Endodermal cell (in vitro differentiated cells): ENCODE results near the gene MAS1L. TPM values are rescaled to one million over a fixed set of nuclear protein-coding genes. Genes with fewer than 3 reads are reported as not detected.

ENCODE experiments used
- DNase-seq: peaks from one replicate; pipeline ENCODE4 v3.0.0-alpha.2; 2017
- H3K27ac ChIP-seq: 2 replicates; pipeline ENCODE4 v1.5.1; 2013; ENCODE audit warnings: mild to moderate bottlenecking, low read depth, low read length, moderate library complexity
- H3K27me3 ChIP-seq: 2 replicates; pipeline ENCODE4 v1.6.1; 2013; ENCODE audit warnings: mild to moderate bottlenecking, low read length, moderate library complexity; ENCODE audit not compliant: insufficient read depth, control insufficient read depth, poor library complexity, severe bottlenecking
- H3K36me3 ChIP-seq: 2 replicates; pipeline ENCODE4 v1.7.0; 2013; ENCODE audit warnings: mild to moderate bottlenecking, low read length, moderate library complexity; ENCODE audit not compliant: control insufficient read depth, insufficient read depth
- H3K4me1 ChIP-seq: one replicate; pipeline ENCODE4 v1.7.0; 2013; ENCODE audit warnings: low read length; ENCODE audit not compliant: control insufficient read depth, insufficient read depth
- H3K4me3 ChIP-seq: 2 replicates; pipeline ENCODE4 v1.5.1; 2013; ENCODE audit warnings: mild to moderate bottlenecking, low read length, moderate library complexity
- H3K9ac ChIP-seq: 2 replicates; pipeline ENCODE4 v1.6.1; 2013; ENCODE audit warnings: mild to moderate bottlenecking, low read length, moderate library complexity; ENCODE audit not compliant: poor library complexity, severe bottlenecking; ENCODE audit errors: extremely low read depth
- H3K9me3 ChIP-seq: 2 replicates; pipeline ENCODE4 v1.6.1; 2013; ENCODE audit warnings: mild to moderate bottlenecking, low read length, moderate library complexity; ENCODE audit not compliant: control insufficient read depth
- H3K27ac Mint-ChIP-seq: 2 replicates; pipeline ENCODE4 v1.8.0; 2020; ENCODE audit warnings: mixed read lengths
- H3K27me3 Mint-ChIP-seq: 2 replicates; pipeline ENCODE4 v1.8.0; 2021; ENCODE audit warnings: mild to moderate bottlenecking, mixed read lengths; ENCODE audit not compliant: insufficient read depth
- H3K36me3 Mint-ChIP-seq: 2 replicates; pipeline ENCODE4 v1.8.0; 2020; ENCODE audit warnings: low read depth, mixed read lengths
- H3K4me1 Mint-ChIP-seq: 2 replicates; pipeline ENCODE4 v1.8.0; 2020; ENCODE audit warnings: mixed read lengths
- H3K4me3 Mint-ChIP-seq: 2 replicates; pipeline ENCODE4 v1.8.0; 2020; ENCODE audit warnings: mild to moderate bottlenecking, moderate library complexity, mixed read lengths
- H3K9me3 Mint-ChIP-seq: 2 replicates; pipeline ENCODE4 v1.8.0; 2020; ENCODE audit warnings: mild to moderate bottlenecking, mixed read lengths
- WGBS, 2 experiments: methylation state at CpG; one replicate each; pipeline versions ENCODE4 v1.1.5 to v1.1.7; 2013; ENCODE audit warnings: missing lambda C conversion rate in 2 of 2, mixed read lengths in 1 of 2; ENCODE audit not compliant: insufficient coverage in 1 of 2, insufficient read length in 1 of 2; 5-methylcytosine and 5-hydroxymethylcytosine counted together
- total RNA-seq, 2 donors: library from RNA; stranded (reverse); fragmentation: NEBNext Ultra II Directional in 1 of 2; extraction: Animal tissue kit (Norgen Biotek cat#: 25700) in 1 of 2; gene quantifications; 2 replicates in 1 of 2; 3 replicates in 1 of 2; pipeline ENCODE4 v1.2.1, GENCODE V29; 2021
- TF ChIP-seq, protein P1 (sequence below): fragments of 200-600 bp; sonication (generic); conservative IDR thresholded peaks from 2 replicates; pipeline ENCODE4 v1.5.0; 2021; ENCODE audit warnings: antibody characterized with exemption, mild to moderate bottlenecking

MAS1L gene
- total RNA-seq, 2 donors from 2014 or later: not detected

DNA sequence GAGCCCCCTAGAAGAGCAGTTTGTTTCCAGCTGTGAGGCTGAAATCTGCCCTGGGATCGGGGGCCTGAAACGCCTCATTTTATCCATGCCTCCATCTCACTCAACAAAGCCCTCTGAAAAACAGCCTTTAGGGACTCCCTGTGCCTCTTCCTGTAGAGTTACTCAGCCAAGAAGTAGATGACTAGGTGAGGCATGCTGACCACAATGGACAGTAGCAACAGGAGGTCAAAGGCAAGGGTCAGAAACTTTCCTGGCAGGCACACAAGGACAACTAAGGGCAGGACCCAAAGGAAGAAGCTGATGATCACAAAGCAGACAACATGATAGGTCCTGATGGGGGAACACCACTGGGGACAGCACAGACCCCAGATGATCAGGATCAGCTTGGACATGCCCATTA lies 12.8 kb downstream of the MAS1L start:
- H3K27me3 Mint-ChIP-seq: peaks cover 4% of the 10 kb centered on the region
- H3K27me3 ChIP-seq: no peaks in the 10 kb centered on the region
- WGBS, 2 experiments: 64% methylated on average over 2 of the region's 2 CpGs; no CpG with 5 or more reads in 1 of the 2 experiments
- no peak overlapping the region for H3K9ac ChIP-seq
- H3K4me3 ChIP-seq: no peak overlapping the region
- no peaks in the 10 kb centered on the region for H3K9me3 Mint-ChIP-seq
- H3K4me3 Mint-ChIP-seq: no peak overlapping the region
- H3K36me3 Mint-ChIP-seq: no peaks in the 10 kb centered on the region
- no peaks in the 10 kb centered on the region for H3K9me3 ChIP-seq
- TF ChIP-seq, protein P1, sequence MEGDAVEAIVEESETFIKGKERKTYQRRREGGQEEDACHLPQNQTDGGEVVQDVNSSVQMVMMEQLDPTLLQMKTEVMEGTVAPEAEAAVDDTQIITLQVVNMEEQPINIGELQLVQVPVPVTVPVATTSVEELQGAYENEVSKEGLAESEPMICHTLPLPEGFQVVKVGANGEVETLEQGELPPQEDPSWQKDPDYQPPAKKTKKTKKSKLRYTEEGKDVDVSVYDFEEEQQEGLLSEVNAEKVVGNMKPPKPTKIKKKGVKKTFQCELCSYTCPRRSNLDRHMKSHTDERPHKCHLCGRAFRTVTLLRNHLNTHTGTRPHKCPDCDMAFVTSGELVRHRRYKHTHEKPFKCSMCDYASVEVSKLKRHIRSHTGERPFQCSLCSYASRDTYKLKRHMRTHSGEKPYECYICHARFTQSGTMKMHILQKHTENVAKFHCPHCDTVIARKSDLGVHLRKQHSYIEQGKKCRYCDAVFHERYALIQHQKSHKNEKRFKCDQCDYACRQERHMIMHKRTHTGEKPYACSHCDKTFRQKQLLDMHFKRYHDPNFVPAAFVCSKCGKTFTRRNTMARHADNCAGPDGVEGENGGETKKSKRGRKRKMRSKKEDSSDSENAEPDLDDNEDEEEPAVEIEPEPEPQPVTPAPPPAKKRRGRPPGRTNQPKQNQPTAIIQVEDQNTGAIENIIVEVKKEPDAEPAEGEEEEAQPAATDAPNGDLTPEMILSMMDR: no peak
- H3K27ac ChIP-seq: no peak overlapping the region
- no peak for DNase-seq
- no peaks in the 10 kb centered on the region for H3K4me1 Mint-ChIP-seq
- no peak overlapping the region for H3K27ac Mint-ChIP-seq
- no peaks in the 10 kb centered on the region for H3K36me3 ChIP-seq
- H3K4me1 ChIP-seq: no peaks in the 10 kb centered on the region

DNA sequence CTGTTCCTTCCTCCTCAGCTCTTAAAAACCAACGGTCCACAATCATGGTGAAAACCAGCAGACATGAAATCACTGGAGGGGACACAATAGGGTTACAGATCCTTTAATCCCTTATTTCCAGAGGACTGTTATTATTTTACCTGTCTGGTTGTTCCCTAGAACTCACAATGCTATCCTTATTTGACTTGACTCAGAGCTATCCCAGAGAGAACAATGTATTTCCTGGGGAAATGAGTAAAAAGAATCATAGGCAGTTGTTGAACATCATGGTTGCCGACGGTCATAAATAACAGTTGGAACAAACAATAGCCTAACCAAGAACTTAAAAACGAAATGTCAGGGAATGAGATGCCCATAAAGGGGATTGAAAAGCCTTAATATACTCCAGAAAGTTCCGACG lies 21.5 kb downstream of the MAS1L start:
- TF ChIP-seq, protein P1: no peak
- Histone ChIP-seq H3K4me3 (no peak overlapping the region), H3K27ac (no peak overlapping the region), H3K27me3 (no peaks in the 10 kb centered on the region), H3K4me1 (no peaks in the 10 kb centered on the region), H3K9me3 (no peaks in the 10 kb centered on the region), H3K9ac (no peak overlapping the region), H3K36me3 (no peaks in the 10 kb centered on the region)
- Mint-ChIP-seq H3K4me1 (no peaks in the 10 kb centered on the region), H3K27me3 (no peaks in the 10 kb centered on the region), H3K9me3 (no peaks in the 10 kb centered on the region), H3K27ac (no peak overlapping the region), H3K36me3 (no peaks in the 10 kb centered on the region), H3K4me3 (no peak overlapping the region)
- no peak for DNase-seq
- WGBS, 2 experiments: 83 to 93% methylated on average over 6 of the region's 6 CpGs

DNA sequence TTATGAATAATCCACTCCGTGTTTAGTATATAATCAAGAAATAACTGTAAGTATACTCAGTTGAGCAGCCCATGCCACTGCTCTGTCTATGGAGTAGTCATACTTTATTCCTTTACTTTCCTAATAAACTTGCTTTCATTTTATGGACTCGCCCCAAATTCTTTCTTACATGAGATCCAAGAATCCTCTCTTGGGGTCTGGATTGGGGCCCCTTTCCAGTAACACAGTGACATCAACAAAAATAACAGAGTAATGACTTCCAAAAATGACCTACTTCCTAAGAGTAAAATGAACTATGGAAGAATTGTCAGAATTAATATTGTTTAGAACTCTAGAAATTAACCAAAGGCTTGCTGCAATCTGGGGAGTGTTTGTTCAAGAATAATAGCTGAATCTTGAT lies 22.0 kb downstream of the MAS1L start:
- Histone ChIP-seq H3K27ac (no peak overlapping the region), H3K9me3 (no peaks in the 10 kb centered on the region), H3K4me1 (no peaks in the 10 kb centered on the region), H3K27me3 (no peaks in the 10 kb centered on the region), H3K9ac (no peak overlapping the region), H3K4me3 (no peak overlapping the region), H3K36me3 (no peaks in the 10 kb centered on the region)
- WGBS, 2 experiments: 94 to 100% methylated on average over 2 of the region's 2 CpGs
- H3K27me3 Mint-ChIP-seq: no peaks in the 10 kb centered on the region
- DNase-seq: no peak
- no peak overlapping the region for H3K4me3 Mint-ChIP-seq
- TF ChIP-seq, protein P1: no peak
- H3K27ac Mint-ChIP-seq: no peak overlapping the region
- no peaks in the 10 kb centered on the region for H3K4me1 Mint-ChIP-seq
- no peaks in the 10 kb centered on the region for H3K9me3 Mint-ChIP-seq
- H3K36me3 Mint-ChIP-seq: no peaks in the 10 kb centered on the region
